ENCODE measurements around the gene BEST1. TPM values are rescaled to one million over a fixed set of nuclear protein-coding genes. Genes with fewer than 3 reads are reported as not detected.

The BEST1 gene
- total and polyA plus RNA-seq, 2 of the 13 experiments (the other 11 are each of a cell fraction or from before 2014, with no cell fraction given) = 0.09 to 0.65 TPM

DNA sequence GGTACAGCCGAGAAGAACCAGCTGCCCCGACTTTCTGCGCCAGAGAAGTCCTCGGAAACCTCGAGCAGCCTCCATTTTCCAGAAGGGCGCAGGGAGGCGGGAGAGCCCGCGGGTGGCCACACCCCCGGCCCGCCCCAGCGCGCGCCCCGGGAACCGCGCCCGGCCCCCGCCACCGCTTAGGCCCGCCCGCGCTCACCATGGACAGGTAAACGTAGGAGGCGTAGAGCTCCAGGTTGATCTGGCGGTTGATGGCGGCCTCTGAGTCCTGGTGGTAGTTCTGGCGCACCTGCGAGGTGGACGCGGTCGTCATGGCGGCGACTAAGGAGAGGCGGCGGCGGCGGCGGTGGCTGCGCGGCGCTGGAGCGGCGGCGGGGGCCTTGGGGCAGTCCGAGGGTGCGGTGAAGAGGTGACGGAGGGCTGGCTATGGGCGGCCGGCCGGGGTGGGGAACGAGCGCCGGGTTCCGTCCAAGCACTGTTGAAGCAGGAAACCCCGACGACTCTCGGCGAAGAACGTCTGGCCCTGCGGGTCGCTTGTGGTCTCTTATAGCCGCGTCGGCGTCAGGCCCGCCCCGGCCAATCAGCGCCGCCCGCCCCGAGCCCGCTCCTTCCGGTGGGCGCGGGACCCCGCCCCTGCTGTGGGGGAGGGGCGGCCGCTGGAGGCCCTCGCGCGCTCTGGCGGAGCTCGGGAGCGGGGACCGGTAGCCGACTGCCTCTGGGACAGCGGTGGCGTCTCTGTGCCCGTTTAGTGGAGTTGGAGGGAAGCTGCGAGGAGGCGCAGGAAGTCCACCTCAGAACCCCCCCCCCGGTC lies 17.2 kb downstream of the BEST1 start, which contains the start of gene FTH1 (continued):
- TF ChIP-seq ZNF761 (CRISPR knock-in tag; conservative IDR thresholded peaks at IDR 0.05) = 0 out of 2 replicates have a peak, but pooled peaks have one; percentile 21
- no peak for TF ChIP-seq KAT2B (IDR thresholded peaks at IDR 0.05; ENCODE audit: borderline replicate concordance, low read depth, low read length)
- TF ChIP-seq, protein P1, sequence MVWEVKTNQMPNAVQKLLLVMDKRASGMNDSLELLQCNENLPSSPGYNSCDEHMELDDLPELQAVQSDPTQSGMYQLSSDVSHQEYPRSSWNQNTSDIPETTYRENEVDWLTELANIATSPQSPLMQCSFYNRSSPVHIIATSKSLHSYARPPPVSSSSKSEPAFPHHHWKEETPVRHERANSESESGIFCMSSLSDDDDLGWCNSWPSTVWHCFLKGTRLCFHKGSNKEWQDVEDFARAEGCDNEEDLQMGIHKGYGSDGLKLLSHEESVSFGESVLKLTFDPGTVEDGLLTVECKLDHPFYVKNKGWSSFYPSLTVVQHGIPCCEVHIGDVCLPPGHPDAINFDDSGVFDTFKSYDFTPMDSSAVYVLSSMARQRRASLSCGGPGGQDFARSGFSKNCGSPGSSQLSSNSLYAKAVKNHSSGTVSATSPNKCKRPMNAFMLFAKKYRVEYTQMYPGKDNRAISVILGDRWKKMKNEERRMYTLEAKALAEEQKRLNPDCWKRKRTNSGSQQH (CRISPR knock-in tag; IDR thresholded peaks at IDR 0.05; ENCODE audit: low read depth) = no peak
- no peak for TF ChIP-seq RFX1 (IDR thresholded peaks at IDR 0.05)
- no peak for TF ChIP-seq SCMH1 (CRISPR knock-in tag; IDR thresholded peaks at IDR 0.05; ENCODE audit: borderline replicate concordance)
- TF ChIP-seq ZSCAN21 (CRISPR knock-in tag; IDR thresholded peaks at IDR 0.05; ENCODE audit: borderline replicate concordance) = peak; percentile 86
- no peak for TF ChIP-seq ZNF12 (CRISPR knock-in tag; IDR thresholded peaks at IDR 0.05)
- peak; percentile 69 for TF ChIP-seq CBX1 (IDR thresholded peaks at IDR 0.05; ENCODE audit: low read depth)
- TF ChIP-seq, protein P2, sequence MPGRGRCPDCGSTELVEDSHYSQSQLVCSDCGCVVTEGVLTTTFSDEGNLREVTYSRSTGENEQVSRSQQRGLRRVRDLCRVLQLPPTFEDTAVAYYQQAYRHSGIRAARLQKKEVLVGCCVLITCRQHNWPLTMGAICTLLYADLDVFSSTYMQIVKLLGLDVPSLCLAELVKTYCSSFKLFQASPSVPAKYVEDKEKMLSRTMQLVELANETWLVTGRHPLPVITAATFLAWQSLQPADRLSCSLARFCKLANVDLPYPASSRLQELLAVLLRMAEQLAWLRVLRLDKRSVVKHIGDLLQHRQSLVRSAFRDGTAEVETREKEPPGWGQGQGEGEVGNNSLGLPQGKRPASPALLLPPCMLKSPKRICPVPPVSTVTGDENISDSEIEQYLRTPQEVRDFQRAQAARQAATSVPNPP (CRISPR knock-in tag; IDR thresholded peaks at IDR 0.05) = peak; percentile 67; the same call in 1 of the 2 replicates
- TF ChIP-seq MEF2D (CRISPR knock-in tag; IDR thresholded peaks at IDR 0.05) = no peak; the same call in 1 of the 2 replicates
- no peak for TF ChIP-seq KDM6A (CRISPR knock-in tag; IDR thresholded peaks at IDR 0.05; ENCODE audit: low read depth)
- no peak for TF ChIP-seq ESRRA (CRISPR knock-in tag; IDR thresholded peaks at IDR 0.05; ENCODE audit: low read depth)
- TF ChIP-seq, protein P3, sequence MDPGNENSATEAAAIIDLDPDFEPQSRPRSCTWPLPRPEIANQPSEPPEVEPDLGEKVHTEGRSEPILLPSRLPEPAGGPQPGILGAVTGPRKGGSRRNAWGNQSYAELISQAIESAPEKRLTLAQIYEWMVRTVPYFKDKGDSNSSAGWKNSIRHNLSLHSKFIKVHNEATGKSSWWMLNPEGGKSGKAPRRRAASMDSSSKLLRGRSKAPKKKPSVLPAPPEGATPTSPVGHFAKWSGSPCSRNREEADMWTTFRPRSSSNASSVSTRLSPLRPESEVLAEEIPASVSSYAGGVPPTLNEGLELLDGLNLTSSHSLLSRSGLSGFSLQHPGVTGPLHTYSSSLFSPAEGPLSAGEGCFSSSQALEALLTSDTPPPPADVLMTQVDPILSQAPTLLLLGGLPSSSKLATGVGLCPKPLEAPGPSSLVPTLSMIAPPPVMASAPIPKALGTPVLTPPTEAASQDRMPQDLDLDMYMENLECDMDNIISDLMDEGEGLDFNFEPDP (CRISPR knock-in tag; conservative IDR thresholded peaks at IDR 0.05) = no peak
- TF ChIP-seq, protein P4, sequence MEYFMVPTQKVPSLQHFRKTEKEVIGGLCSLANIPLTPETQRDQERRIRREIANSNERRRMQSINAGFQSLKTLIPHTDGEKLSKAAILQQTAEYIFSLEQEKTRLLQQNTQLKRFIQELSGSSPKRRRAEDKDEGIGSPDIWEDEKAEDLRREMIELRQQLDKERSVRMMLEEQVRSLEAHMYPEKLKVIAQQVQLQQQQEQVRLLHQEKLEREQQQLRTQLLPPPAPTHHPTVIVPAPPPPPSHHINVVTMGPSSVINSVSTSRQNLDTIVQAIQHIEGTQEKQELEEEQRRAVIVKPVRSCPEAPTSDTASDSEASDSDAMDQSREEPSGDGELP (IDR thresholded peaks at IDR 0.05; ENCODE audit: borderline replicate concordance, low read depth) = no peak
- TF ChIP-seq, protein P5, sequence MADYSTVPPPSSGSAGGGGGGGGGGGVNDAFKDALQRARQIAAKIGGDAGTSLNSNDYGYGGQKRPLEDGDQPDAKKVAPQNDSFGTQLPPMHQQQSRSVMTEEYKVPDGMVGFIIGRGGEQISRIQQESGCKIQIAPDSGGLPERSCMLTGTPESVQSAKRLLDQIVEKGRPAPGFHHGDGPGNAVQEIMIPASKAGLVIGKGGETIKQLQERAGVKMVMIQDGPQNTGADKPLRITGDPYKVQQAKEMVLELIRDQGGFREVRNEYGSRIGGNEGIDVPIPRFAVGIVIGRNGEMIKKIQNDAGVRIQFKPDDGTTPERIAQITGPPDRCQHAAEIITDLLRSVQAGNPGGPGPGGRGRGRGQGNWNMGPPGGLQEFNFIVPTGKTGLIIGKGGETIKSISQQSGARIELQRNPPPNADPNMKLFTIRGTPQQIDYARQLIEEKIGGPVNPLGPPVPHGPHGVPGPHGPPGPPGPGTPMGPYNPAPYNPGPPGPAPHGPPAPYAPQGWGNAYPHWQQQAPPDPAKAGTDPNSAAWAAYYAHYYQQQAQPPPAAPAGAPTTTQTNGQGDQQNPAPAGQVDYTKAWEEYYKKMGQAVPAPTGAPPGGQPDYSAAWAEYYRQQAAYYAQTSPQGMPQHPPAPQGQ (CRISPR knock-in tag; IDR thresholded peaks at IDR 0.05; ENCODE audit: borderline replicate concordance) = no peak
- TF ChIP-seq, protein P6, sequence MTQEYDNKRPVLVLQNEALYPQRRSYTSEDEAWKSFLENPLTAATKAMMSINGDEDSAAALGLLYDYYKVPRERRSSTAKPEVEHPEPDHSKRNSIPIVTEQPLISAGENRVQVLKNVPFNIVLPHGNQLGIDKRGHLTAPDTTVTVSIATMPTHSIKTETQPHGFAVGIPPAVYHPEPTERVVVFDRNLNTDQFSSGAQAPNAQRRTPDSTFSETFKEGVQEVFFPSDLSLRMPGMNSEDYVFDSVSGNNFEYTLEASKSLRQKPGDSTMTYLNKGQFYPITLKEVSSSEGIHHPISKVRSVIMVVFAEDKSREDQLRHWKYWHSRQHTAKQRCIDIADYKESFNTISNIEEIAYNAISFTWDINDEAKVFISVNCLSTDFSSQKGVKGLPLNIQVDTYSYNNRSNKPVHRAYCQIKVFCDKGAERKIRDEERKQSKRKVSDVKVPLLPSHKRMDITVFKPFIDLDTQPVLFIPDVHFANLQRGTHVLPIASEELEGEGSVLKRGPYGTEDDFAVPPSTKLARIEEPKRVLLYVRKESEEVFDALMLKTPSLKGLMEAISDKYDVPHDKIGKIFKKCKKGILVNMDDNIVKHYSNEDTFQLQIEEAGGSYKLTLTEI (CRISPR knock-in tag; conservative IDR thresholded peaks at IDR 0.05) = no peak; the same call in 1 of the 2 replicates
- peak; percentile 57; the same call in 1 of the 2 replicates for TF ChIP-seq ZNF124 (CRISPR knock-in tag; IDR thresholded peaks at IDR 0.05)
- no peak for TF ChIP-seq SOX13 (IDR thresholded peaks at IDR 0.05)
- peak in 1 of 2 experiments; percentile 36; a peak in 1 of 4 replicates for TF ChIP-seq SOX13 (CRISPR knock-in tag; conservative IDR thresholded peaks at IDR 0.05 in 1 of 2, IDR thresholded peaks at IDR 0.05 in 1 of 2)
- TF ChIP-seq, protein P7, sequence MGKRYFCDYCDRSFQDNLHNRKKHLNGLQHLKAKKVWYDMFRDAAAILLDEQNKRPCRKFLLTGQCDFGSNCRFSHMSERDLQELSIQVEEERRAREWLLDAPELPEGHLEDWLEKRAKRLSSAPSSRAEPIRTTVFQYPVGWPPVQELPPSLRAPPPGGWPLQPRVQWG (CRISPR knock-in tag; IDR thresholded peaks at IDR 0.05; ENCODE audit: borderline replicate concordance, low read depth) = no peak
